AG08395 (cell line): ENCODE measurements around the gene THBS3.
"Not testable (repeated sequence)": the region's sequence is repeated elsewhere in the genome, so short reads cannot be mapped to it uniquely, and the experiment has no call there.

Experiments
- DNase-seq: peaks from one replicate; pipeline ENCODE4 v3.0.0; 2012; ENCODE audit warnings: mixed read lengths, low spot score

The THBS3 gene

DNA sequence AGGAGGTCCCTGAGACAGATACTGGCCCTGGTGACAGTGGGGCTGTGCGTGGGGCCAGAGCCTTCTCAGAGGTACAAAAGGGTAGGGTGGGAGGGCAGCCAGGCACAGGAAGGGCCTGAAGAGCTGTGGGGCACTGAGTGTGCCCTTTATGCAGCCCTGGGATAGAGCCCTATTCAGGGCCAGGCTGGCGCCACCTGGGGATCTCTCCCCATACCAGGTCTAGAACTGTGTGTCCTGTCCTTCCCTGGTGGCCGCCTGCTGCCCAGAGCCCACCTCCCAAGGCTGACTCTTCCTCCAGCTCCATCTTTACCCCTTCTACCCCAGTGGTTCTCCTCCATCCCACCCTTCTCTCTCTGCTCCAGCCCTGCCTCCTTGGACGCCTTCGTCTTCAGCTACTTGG, 25.8 kb upstream of the THBS3 start:
- not testable (repeated sequence) for DNase-seq

DNA sequence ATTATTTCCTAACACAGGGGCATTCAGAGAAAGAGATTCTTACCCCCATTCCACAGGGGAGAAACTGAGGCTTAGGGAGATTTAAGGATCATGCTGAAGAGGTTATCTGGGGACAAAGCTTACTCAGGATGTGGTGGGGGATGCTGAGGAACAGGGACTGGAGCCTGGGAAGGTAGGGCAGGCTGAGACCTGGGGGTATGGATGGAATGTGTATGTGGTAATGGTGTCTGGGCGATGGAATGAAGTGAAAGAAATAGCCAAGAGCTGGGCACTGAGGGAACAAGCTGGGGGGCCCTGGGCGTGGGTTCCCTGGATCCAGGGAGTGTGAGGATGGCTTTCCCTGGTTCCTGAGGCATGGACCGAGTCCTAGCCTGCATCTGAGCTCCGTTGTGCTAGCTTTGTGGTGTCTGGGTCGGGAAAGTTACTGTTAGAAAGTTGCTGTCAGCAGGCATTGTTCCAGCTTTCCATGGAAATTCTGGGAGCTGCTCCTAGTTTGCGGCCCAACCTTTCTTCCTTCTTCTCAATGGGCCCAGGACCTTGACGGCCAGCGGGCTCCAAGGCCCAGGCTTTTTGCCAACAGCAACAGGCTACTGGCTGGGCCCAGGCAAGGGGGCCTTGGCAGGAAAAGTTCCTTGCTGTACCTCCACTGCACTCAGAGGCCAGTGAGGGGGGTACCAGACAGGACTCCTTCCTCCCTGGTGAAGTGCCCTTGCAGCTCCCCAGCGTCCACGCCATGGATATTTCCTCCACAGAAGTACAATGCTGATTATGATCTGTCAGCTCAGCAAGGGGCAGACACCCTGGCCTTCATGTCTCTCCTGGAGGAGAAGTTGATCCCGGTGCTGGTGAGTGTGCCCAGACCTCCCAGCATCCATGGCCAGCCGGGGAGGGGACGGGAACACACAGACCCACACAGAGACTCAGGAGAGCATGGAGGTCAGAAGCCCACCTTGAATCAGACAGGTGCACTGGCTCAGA, 24.6 kb upstream of the THBS3 start:
- DNase-seq, result peak; percentile 24

DNA sequence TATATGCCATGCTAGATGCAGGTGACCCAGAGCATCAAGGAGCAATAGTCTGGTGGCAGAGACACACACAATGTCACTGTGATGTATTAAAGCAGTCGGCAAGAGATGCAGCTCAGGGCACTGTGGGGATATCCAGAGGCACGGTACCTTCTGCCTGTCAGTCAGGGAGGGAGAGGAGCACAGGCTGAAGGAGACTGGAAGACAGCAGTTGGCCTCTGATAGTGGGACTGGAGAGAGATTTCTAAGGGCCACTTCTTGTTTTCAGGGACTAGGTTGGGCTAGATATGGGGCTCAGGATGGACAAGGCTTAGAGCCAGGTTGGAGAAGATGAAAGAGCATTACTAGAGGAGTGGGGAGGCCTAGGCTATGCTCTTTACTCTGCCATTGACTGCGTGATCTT, 23.6 kb upstream of the THBS3 start:
- DNase-seq, result not testable (repeated sequence)

DNA sequence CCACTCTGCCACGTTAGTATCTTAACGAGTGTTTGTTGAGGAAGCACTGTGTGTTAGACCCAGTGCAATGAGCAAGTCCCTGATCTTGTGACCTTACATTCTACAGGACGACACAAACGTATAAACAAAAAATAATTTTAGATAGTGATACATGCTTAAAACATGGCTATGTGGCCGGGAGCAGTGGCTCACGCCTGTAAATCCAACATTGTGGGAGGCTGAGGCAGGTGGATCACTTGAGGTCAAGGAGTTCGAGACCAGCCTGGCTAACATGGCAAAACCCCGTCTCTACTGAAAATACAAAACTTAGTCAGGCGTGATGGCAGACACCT, 20.4 kb upstream of the THBS3 start:
- no peak for DNase-seq

DNA sequence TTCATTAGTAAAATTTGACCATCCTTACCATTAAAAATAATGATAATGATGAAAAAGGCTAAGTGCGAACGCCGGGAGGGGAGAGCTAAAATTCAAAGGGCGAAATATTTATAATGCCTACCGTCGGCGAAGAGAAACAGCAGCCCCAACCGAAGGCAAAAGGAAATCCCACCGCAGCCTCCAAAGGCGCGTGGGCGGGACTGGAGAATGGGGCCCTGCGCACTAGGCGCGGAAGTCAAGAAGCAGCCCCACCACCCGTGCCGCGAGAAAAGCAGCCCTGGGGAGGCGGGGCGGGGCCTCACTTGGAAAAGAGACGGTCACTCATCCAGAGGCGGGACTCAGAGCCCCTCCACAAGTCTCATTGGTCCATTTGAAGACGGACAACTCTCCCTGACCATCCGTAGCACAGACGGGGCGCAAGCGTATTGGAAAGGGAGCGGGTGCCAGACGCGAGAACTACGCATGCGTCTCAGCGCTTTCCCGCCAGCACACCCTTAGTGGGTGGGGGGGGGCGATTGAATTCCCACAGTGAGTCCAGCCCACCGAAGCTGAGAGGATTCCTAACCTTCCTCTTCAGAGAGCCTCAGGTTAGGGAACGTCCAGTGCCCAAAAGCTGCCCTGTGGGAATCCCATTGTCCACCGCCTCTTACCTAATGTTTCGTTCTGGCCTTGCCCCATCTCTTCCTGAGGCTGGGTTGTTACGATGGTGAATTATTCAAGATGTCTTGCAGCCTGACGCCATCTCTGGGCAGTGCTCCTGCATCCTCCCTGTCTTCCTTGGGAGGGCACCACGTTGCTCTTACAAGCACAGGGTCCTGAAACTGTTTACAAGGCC, 19.8 kb upstream of the THBS3 start:
- peak; percentile 100 for DNase-seq

DNA sequence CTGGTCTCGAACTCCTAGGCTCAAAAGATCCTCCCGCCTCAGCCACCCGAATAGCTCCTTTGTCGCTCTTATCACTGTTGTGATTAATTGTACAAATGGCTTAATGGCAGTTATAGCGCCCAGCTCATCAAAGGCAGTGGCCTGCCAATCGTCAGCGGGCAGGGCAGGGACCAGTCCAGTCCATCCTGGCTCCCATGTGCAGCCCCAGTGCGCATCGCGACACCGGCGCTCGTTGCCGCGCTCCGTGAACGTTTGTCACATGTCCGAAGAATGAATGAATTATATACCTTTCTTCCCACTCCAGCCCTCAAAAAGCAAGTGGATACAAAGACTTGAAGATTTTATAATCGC, 19.2 kb upstream of the THBS3 start:
- DNase-seq, result peak; percentile 36

DNA sequence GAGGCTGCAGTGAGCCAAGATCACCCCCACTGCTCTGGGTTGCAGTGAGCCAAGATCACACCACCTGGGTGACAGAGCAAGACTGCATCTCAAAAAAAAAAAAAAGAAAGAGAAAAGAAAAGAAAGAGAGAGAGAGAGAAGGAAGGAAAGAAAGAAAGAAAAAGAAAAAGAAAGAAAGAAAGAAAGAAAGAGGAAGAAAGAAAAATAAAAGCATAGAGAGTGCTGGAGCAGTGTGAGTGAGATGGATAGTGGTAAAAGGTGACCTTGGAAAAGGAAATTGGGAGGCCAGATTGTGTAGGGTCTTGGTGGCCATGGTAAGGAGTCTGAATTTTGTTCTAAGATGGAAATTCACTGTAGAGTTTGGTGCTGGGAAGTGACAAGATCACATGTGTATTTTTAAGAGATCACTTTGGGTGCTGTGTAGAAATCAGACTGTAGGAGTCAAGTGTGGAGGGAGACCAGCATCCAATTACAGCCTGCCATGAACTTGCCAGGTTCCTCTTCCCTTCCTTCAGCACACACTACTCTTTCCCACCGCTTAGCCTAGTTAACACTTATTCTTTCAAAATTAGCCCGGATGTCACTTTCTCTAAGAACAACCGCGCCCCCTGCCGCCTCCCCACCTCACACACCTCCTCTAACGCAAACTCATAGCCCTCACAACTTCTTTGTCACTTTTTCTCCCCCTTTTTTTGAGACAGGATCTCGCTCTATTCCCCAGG, 18.7 kb upstream of the THBS3 start:
- peak; percentile 65 for DNase-seq

DNA sequence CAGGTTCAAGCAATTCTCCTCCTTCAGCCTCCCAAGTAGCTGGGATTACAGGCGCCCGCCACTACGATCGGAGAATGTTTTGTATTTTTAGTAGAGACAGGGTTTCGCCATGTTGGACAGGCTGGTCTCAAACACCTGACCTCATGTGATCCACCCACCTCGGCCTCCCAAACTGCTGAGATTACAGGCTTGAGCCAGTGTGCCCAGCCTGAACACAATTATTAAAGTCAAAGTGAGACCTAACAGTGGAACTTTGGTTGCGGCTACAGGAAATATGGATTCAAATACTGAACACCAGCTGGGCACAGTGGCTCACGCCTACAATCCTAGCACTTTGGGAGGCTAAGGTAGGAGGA, 17.7 kb upstream of the THBS3 start:
- not testable (repeated sequence) for DNase-seq

DNA sequence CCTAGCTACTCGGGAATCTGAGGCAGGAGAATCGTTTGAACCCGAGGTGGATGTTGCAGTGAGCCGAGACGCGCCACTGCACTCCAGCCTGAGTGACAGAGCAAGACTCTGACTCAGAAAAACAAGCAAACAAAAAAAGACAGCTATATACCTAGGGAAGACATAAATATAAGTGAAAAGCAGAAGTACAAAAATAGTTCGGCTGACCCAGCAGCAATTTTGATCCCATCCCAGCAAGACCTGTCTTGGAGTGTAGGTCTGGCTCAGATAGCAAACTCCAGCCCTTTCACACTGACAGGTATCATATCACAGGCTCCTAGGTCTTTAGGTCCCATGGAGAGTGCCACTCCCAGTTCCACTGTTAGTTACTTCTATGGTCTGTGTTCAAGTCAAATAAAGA, 15.3 kb upstream of the THBS3 start:
- DNase-seq, result no peak

DNA sequence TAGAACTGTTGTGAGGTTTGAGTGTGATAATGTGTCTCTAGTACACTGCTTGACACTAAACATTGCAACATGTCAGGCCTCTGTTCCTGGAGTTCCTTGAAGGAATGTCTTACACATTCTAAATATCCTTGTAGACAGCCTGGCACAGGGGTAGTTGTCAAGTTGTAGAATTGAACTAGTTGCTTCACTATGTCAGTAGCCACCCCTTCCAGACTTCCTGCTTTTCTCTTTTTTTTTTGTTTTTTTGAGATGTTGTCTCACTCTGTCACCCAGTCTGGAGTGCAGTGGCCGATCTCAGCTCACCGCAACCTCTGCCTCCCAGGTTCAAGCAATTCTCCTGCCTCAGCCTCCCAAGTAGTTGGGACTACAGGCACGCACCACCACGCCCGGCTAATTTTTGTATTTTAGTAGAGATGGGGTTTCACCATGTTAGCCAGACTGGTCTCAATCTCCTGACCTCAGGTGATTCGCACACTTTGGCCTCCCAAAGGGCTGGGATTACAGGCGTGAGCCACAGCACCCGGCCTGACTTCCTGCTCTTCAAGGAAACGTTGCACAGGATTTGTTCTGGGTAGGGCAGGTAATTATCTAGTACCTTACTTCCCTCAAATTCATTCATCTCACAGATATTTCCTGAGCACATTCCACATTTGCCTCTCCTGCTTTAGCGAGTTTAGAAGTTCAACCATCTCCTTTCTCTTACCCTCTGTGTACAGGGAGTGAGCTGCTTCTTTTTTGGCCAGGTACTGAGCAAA, 12.7 kb upstream of the THBS3 start:
- DNase-seq, result not testable (repeated sequence)

DNA sequence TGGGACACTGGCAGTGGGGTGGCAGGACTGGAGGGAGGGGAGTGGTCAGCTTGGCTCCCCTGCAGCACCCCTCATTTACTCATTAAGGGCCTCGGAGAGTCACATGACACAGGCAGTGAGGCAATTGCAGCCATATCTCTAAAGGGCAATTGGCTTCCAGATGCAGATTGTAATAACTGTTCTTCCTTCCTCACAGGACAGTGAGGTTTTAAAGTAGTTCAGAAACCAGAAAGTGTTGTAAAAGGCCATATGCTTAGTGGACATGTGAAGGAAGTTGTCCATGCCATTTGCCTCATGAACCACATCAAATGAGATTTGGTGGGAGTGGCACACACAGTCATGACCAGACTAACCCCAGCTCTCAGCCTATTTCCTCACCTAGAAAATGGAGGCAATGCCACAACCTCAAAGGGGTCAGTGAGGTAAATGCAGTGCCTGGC, 11.9 kb upstream of the THBS3 start:
- DNase-seq, result peak; percentile 4

DNA sequence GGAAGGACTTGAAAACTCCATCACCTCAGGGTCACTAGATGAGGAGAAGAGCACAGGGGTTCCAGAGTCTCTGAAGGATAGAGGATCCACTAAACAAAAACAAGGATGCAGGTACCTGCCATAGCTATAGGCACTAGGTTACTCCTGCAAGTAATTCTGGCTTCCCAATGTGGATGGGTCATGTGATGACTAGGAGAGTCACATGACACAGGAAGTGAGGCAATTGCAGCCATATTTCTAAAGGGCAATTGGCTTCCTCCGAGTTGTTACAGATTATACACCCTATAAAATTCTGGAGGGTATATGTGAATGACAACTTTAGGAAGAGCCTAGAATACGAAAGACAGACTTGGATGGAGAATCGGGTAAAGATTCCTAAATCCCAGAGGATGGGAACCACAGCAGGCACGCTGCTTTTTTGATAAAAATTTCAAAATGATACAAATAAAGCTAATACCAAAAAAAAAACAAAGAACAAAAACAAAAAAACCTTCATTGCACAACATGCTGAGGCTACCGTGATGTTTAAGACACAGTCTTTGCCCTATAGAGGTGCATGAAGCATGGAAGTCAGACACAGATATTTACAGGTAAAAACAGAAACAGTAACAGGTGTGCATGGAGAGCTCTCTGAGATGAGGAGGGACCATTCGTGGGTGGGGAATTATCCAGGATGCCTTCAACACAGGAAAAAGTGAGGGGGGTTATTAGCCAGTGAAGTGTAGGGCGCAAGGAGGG, 11.3 kb upstream of the THBS3 start:
- DNase-seq, result peak; percentile 60

DNA sequence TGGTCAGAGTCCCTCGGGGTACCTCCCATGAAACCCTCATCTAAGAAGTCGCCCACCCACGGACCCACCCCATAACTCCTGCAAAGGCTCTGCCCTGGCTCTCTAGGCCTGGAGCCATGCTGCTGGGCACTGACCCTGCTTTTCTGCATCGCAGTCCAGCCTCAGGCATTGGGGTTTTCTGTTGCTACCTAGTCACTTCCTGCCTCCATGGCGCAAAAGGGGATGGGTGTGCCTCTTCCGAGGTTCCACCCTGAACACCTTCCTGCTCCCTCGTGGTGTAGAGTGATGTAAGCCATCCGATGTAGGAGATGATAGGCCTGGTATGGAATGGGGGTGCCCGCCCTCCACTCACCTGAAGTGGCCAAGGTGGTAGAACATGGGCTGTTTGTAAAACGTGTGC, 7.0 kb upstream of the THBS3 start:
- DNase-seq, result not testable (repeated sequence)

DNA sequence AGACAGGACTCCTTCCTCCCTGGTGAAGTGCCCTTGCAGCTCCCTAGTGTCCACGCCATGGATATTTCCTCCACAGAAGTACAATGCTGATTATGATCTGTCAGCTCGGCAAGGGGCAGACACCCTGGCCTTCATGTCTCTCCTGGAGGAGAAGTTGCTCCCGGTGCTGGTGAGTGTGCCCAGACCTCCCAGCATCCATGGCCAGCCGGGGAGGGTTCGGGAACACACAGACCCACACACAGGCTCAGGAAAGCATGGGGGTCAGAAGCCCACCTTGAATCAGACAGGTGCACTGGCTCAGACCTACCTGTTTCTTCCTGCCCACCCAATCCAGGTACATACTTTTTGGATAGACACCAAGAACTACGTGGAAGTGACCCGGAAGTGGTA, 4.3 kb upstream of the THBS3 start:
- DNase-seq, result not testable (repeated sequence)

DNA sequence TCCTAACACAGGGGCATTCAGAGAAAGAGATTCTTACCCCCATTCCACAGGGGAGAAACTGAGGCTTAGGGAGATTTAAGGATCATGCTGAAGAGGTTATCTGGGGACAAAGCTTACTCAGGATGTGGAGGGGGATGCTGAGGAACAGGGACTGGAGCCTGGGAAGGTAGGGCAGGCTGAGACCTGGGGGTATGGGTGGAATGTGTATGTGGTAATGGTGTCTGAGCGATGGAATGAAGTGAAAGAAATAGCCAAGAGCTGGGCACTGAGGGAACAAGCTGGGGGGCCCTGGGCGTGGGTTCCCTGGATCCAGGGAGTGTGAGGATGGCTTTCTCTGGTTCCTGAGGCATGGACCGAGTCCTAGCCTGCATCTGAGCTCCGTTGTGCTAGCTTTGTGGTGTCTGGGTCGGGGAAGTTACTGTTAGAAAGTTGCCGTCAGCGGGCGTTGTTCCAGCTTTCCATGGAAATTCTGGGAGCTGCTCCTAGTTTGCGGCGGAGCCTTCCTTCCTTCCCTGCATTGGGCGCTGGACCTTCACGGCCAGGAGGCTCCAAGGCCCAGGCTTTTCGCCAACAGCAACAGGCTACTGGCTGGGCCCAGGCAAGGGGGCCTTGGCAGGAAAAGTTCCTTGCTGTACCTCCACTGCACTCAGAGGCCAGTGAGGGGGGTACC, 3.8 kb upstream of the THBS3 start:
- DNase-seq, result not testable (repeated sequence)

DNA sequence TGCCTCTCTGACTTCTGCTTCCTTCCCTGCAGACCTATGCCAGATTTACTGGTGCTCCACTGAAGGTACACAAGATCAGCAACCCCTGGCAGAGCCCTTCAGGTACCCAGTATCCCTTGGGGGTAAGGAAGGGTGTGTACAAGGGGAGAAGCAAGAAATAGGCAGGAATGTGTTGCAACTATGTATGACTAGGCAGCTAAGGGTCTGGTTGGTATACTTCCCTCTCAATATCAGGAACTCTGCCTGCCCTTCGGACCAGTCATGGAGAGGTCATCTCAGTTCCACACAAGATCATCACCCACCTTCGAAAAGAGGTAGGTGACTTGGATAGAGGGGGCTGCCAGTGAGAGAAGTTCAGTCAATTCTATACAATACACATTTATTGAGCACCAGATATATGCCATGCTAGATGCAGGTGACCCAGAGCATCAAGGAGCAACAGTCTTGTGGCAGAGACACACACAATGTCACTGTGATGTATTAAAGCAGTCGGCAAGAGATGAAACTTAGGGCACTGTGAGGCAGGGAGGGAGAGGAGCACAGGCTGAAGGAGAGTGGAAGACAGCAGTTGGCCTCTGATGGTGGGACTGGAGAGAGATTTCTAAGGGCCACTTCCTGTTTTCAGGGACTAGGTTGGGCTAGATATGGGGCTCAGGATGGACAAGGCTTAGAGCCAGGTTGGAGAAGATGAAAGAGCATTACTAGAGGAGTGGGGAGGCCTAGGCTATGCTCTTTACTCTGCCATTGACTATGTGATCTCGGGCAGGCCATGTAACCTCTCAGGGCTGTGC, 2.8 kb upstream of the THBS3 start:
- DNase-seq, result no peak

DNA sequence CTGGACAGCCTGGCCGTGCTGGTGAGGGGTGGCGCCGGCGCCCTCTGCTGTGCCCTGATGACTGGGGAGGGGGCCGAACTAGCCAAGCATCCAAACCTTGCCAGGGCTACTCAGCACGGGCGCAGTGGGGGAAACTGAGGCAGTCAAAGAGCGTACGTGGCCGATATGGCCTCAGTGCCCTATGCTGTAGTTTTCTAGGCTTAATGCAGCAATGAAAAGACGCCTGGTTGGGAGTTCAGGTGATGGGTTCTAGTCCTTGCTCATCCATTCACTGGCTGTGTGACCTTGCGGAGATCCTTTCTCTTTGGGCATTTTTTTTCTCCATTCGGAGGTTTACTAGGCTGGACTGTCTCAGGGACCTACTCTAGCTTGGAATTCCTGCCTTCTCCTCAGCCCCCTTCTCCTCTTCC, 1.6 kb upstream of the THBS3 start:
- no peak for DNase-seq

DNA sequence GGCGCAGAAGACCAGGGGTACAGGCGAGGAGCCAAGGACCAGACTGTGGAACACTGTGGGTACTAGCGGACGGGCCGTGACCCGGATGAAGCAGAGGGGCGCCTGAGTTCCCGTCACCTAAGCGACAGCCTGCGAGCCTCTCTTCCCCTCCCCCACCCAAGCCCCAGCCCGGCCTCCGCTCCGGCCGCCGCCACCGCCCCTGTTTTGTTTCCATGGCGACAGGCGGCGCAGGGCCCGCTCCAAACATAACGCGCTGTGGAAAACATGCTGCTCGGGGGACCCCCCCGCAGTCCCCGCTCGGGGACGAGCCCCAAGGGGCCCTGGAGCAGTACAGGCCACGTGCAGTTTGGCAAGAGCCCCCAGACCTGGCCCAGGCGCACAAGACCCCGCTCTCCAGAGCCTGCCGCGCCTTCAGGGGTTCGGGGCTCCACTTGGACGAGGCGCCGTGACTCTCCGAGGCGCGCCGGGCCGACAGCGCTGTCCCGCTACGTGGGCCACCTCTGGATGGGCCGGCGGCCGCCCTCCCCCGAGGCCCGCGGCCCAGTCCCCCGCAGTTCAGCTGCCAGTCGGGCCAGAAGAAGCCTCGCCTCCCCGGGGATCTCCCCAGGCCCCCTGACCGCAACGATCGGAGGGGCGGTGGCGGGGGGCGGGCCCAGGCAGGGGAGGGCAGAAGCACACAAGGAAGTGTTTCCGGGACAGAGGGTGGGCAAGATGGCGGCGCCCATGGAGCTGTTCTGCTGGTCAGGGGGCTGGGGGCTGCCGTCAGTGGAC, 1.0 kb upstream of the THBS3 start, which contains the start of gene MTX1:
Gene MTX1, plus strand, starts transcription at position 155 of the 771 bp plus-strand sequence. Its CDS starts 110 bp downstream, at position 265.
- peak; percentile 92 for DNase-seq
